HepG2 (cell line): ENCODE measurements around the gene MFF. TPM values are rescaled to one million over a fixed set of nuclear protein-coding genes. Genes with fewer than 3 reads are reported as not detected.
A peak's percentile ranks its signal among the peaks of the same experiment; 100 is the strongest.

ENCODE experiments used
- BRCA1 ChIP-seq: sonication (generic); formaldehyde crosslinking; IDR thresholded peaks from 2 replicates; pipeline ENCODE4 v1.4.0; 2020; ENCODE audit warnings: missing genetic modification reagents
- CAMTA2 ChIP-seq: sonication (generic); formaldehyde crosslinking; IDR thresholded peaks from 2 replicates; pipeline ENCODE4 v1.4.0; 2020; ENCODE audit warnings: mild to moderate bottlenecking, missing genetic modification reagents, borderline replicate concordance
- FOXA3 ChIP-seq: IDR thresholded peaks from 2 replicates; pipeline ENCODE4 v1.6.1; 2016; ENCODE audit warnings: missing genetic modification reagents, missing compliant biosample characterization
- FUBP1 ChIP-seq: sonication (generic); formaldehyde crosslinking; IDR thresholded peaks from 2 replicates; pipeline ENCODE4 v1.5.1; 2020; ENCODE audit warnings: missing genetic modification reagents, mild to moderate bottlenecking, borderline replicate concordance
- HNRNPLL ChIP-seq: fragments of 200-400 bp; formaldehyde crosslinking; IDR thresholded peaks from 2 replicates; pipeline ENCODE4 v1.6.1; 2017; ENCODE audit warnings: mild to moderate bottlenecking, low read depth, low read length; ENCODE audit not compliant: poor library complexity, severe bottlenecking
- KAT8 ChIP-seq: IDR thresholded peaks from 2 replicates; pipeline ENCODE4 v1.6.1; 2016; ENCODE audit warnings: missing genetic modification reagents, missing compliant biosample characterization
- LCORL ChIP-seq, 2 experiments: fragments of 450-650 bp in 1 of 2; sonication (generic) in 1 of 2; formaldehyde crosslinking in 1 of 2; IDR thresholded peaks; 2 replicates each; pipeline versions ENCODE4 v1.5.0 to v1.6.1; 2017 to 2020; ENCODE audit warnings: antibody characterized with exemption in 1 of 2, missing genetic modification reagents in 1 of 2
- PRMT3 ChIP-seq: sonication (generic); formaldehyde crosslinking; IDR thresholded peaks from 2 replicates; pipeline ENCODE4 v1.8.1; 2022; ENCODE audit warnings: low read depth, mild to moderate bottlenecking, moderate library complexity, missing genetic modification reagents, borderline replicate concordance
- SETDB1 ChIP-seq: sonication (generic); formaldehyde crosslinking; IDR thresholded peaks from 2 replicates; pipeline ENCODE4 v1.5.1; 2020; ENCODE audit warnings: missing genetic modification reagents, mild to moderate bottlenecking, borderline replicate concordance
- SOX13 ChIP-seq, 3 experiments: fragments of 450-650 bp in 1 of 3; sonication (generic) in 1 of 3; formaldehyde crosslinking in 1 of 3; IDR thresholded peaks in 2 of 3; conservative IDR thresholded peaks in 1 of 3; 2 replicates each; pipeline versions ENCODE4 v1.5.0 to v1.6.1; 2016 to 2020; ENCODE audit warnings: antibody characterized with exemption in 1 of 3, mild to moderate bottlenecking in 1 of 3, missing compliant biosample characterization in 1 of 3, missing genetic modification reagents in 1 of 3, moderate library complexity in 1 of 3
- ZBTB26 ChIP-seq: IDR thresholded peaks from 2 replicates; pipeline ENCODE4 v1.6.1; 2016; ENCODE audit warnings: missing compliant biosample characterization, missing genetic modification reagents, borderline replicate concordance
- ZFX ChIP-seq: sonication (generic); formaldehyde crosslinking; IDR thresholded peaks from 2 replicates; pipeline ENCODE4 v1.4.0; 2020; ENCODE audit warnings: mild to moderate bottlenecking, low read depth, missing genetic modification reagents, moderate library complexity
- ZIK1 ChIP-seq: sonication (generic); formaldehyde crosslinking; IDR thresholded peaks from 2 replicates; pipeline ENCODE4 v1.5.0; 2020; ENCODE audit warnings: mild to moderate bottlenecking, low read depth, missing genetic modification reagents, borderline replicate concordance
- ZNF234 ChIP-seq: sonication (generic); formaldehyde crosslinking; conservative IDR thresholded peaks from 2 replicates; pipeline ENCODE4 v1.5.1; 2020; ENCODE audit warnings: mild to moderate bottlenecking, missing genetic modification reagents
- ZNF570 ChIP-seq: sonication (generic); formaldehyde crosslinking; IDR thresholded peaks from 2 replicates; pipeline ENCODE4 v1.4.0; 2020; ENCODE audit warnings: mild to moderate bottlenecking, missing genetic modification reagents, borderline replicate concordance
- ZNF710 ChIP-seq: sonication (generic); formaldehyde crosslinking; IDR thresholded peaks from 2 replicates; pipeline ENCODE4 v1.5.0; 2020; ENCODE audit warnings: mild to moderate bottlenecking, missing genetic modification reagents, borderline replicate concordance
- ZNF768 ChIP-seq: sonication (generic); formaldehyde crosslinking; IDR thresholded peaks from 2 replicates; pipeline ENCODE4 v1.4.0; 2020; ENCODE audit warnings: missing genetic modification reagents
- polyA plus RNA-seq, 8 experiments: library from polyadenylated mRNA; depleted of rRNA in 3 of 8; stranded (reverse) in 7 of 8; unstranded in 1 of 8; fragments of >200 nt; fragmentation: Illumina TruSeq in 4 of 8; extraction: Trizol in 4 of 8; gene quantifications; 2 replicates each; pipeline versions ENCODE4 v1.2.1 to v1.2.3, GENCODE V29; 2011 to 2016; ENCODE audit warnings: low read depth in 4 of 8, missing spikeins in 1 of 8, mixed read lengths in 1 of 8; ENCODE audit not compliant: insufficient read depth in 1 of 8
- total RNA-seq, 5 experiments: library from RNA; depleted of rRNA; stranded (reverse); fragments of >200 nt; fragmentation: Illumina TruSeq; extraction: Trizol; gene quantifications; 2 replicates each; pipeline ENCODE4 v1.2.3, GENCODE V29; 2016; ENCODE audit warnings: low read depth in 1 of 5
- TF ChIP-seq, protein P1 (sequence below): sonication (generic); formaldehyde crosslinking; IDR thresholded peaks from 2 replicates; pipeline ENCODE4 v1.4.0; 2020; ENCODE audit warnings: mild to moderate bottlenecking, missing genetic modification reagents
- TF ChIP-seq, protein P2 (sequence below): IDR thresholded peaks from 2 replicates; pipeline ENCODE4 v1.6.1; 2016; ENCODE audit warnings: mild to moderate bottlenecking, missing biosample characterization, missing genetic modification reagents

MFF gene
- total and polyA plus RNA-seq, 2 of the 13 experiments (the other 11 are each of a cell fraction or from before 2014, with no cell fraction given), result 81.9 to 156 TPM

- no peak for TF ChIP-seq HNRNPLL
- TF ChIP-seq CAMTA2 (CRISPR knock-in tag), result no peak
- no peak for TF ChIP-seq BRCA1
- TF ChIP-seq, protein P1, sequence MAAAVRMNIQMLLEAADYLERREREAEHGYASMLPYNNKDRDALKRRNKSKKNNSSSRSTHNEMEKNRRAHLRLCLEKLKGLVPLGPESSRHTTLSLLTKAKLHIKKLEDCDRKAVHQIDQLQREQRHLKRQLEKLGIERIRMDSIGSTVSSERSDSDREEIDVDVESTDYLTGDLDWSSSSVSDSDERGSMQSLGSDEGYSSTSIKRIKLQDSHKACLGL, result no peak
- no peak for TF ChIP-seq ZNF234
- TF ChIP-seq ZBTB26 (CRISPR knock-in tag), result no peak
- TF ChIP-seq, protein P2, sequence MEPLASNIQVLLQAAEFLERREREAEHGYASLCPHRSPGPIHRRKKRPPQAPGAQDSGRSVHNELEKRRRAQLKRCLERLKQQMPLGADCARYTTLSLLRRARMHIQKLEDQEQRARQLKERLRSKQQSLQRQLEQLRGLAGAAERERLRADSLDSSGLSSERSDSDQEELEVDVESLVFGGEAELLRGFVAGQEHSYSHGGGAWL, result no peak
- TF ChIP-seq ZIK1 (CRISPR knock-in tag), result no peak
- 0 out of 2 replicates have a peak, but pooled peaks have one; percentile 12 for TF ChIP-seq KAT8 (CRISPR knock-in tag)
- 0 out of 2 replicates have a peak, but pooled peaks have one; percentile 25 for TF ChIP-seq ZNF710 (CRISPR knock-in tag)
- peak; percentile 24; the same call in 1 of the 2 replicates for TF ChIP-seq FOXA3
- no peak for TF ChIP-seq ZNF570 (CRISPR knock-in tag)
- TF ChIP-seq LCORL (IDR thresholded peaks at IDR 0.05), result peak; percentile 79
- TF ChIP-seq LCORL (CRISPR knock-in tag; IDR thresholded peaks at IDR 0.05), result 0 out of 2 replicates have a peak, but pooled peaks have one; percentile 49
- TF ChIP-seq SETDB1, result no peak
- peak; percentile 48; the same call in 1 of the 2 replicates for TF ChIP-seq SOX13 (IDR thresholded peaks at IDR 0.05)
- TF ChIP-seq SOX13 (CRISPR knock-in tag; conservative IDR thresholded peaks at IDR 0.05 in 1 of 2, IDR thresholded peaks at IDR 0.05 in 1 of 2), result peak in 1 of 2 experiments; percentile 73; a peak in 2 of 4 replicates
- no peak for TF ChIP-seq FUBP1 (CRISPR knock-in tag)
- TF ChIP-seq PRMT3 (CRISPR knock-in tag), result no peak
- peak; percentile 42; the same call in 1 of the 2 replicates for TF ChIP-seq ZFX
- TF ChIP-seq ZNF768 (CRISPR knock-in tag), result no peak
These were observed 13.1 kb upstream of the MFF start (continued) for GRCh38 chr2:227311861-227312506.
